ENCODE measurements around the gene NKX6-2. TPM values are rescaled to one million over a fixed set of nuclear protein-coding genes. Genes with fewer than 3 reads are reported as not detected.

The NKX6-2 gene
- total RNA-seq, 2 donors from 2014 or later: 2.1 TPM; not detected in 1

GRCh38 chr10:132738454-132739224, 47.3 kb downstream of the NKX6-2 start:
- Histone ChIP-seq H3K4me3 (no peak overlapping the region), H3K36me3 (replicated peaks in 1 of 2; ENCODE audit: insufficient read depth in 1 of 2, low read depth in 2 of 2) (no peaks in the 10 kb centered on the region), H3K4me1 (no peaks in the 10 kb centered on the region), H3K9me3 (no peaks in the 10 kb centered on the region), H3K27me3 (no peaks in the 10 kb centered on the region), H3K27ac (no peak overlapping the region)
- TF ChIP-seq POLR2A (IDR thresholded peaks at IDR 0.05) (no peak), CTCF (IDR thresholded peaks at IDR 0.05) (no peak)
- intact Hi-C loops (cut with DNase I): no loop called here
- DNase-seq (no peak), ATAC-seq (no peak)
- WGBS, 2 donors: 92 to 95% methylated on average over 20 to 25 of the region's 25 CpGs

- intact Hi-C loops (cut with DNase I): no loop called here
- Histone ChIP-seq H3K36me3 (replicated peaks in 1 of 2; ENCODE audit: insufficient read depth in 1 of 2, low read depth in 2 of 2) (no peaks in the 10 kb centered on the region), H3K4me1 (no peaks in the 10 kb centered on the region), H3K4me3 (no peak overlapping the region), H3K27ac (no peak overlapping the region), H3K27me3 (no peaks in the 10 kb centered on the region), H3K9me3 (no peaks in the 10 kb centered on the region)
- DNase-seq (no peak), ATAC-seq (no peak)
- TF ChIP-seq POLR2A (IDR thresholded peaks at IDR 0.05) (no peak), CTCF (IDR thresholded peaks at IDR 0.05) (no peak)
- 89 to 91% methylated on average over 14 to 16 of the region's 16 CpGs for WGBS, 2 donors
Measured at GRCh38 chr10:132737390-132738048, 48.4 kb downstream of the NKX6-2 start.

- Histone ChIP-seq H3K27ac (no peak overlapping the region), H3K9me3 (no peaks in the 10 kb centered on the region), H3K36me3 (replicated peaks in 1 of 2; ENCODE audit: insufficient read depth in 1 of 2, low read depth in 2 of 2) (no peaks in the 10 kb centered on the region), H3K4me3 (no peak overlapping the region), H3K27me3 (no peaks in the 10 kb centered on the region), H3K4me1 (no peaks in the 10 kb centered on the region)
- intact Hi-C loops (cut with DNase I): no loop called here
- no peak for DNase-seq
- WGBS, 2 donors: 90 to 97% methylated on average over 21 to 24 of the region's 24 CpGs
- TF ChIP-seq CTCF (IDR thresholded peaks at IDR 0.05): no peak
- no peak for TF ChIP-seq POLR2A (IDR thresholded peaks at IDR 0.05)
- no peak for ATAC-seq
Measured at GRCh38 chr10:132735923-132736391, 50.0 kb downstream of the NKX6-2 start.

GRCh38 chr10:132735341-132735775, 50.6 kb downstream of the NKX6-2 start:
- DNase-seq (no peak), ATAC-seq (no peak)
- Histone ChIP-seq H3K27me3 (no peaks in the 10 kb centered on the region), H3K36me3 (replicated peaks in 1 of 2; ENCODE audit: insufficient read depth in 1 of 2, low read depth in 2 of 2) (no peaks in the 10 kb centered on the region), H3K4me1 (no peaks in the 10 kb centered on the region), H3K27ac (no peak overlapping the region), H3K4me3 (no peak overlapping the region), H3K9me3 (no peaks in the 10 kb centered on the region)
- intact Hi-C loops (cut with DNase I): no loop called here
- TF ChIP-seq CTCF (IDR thresholded peaks at IDR 0.05) (no peak), POLR2A (IDR thresholded peaks at IDR 0.05) (no peak)
- 92 to 94% methylated on average over 19 of the region's 19 CpGs for WGBS, 2 donors
